IPS-20b (cell line): ENCODE data around the gene TOX2.
"Not testable (repeated sequence)": the region's sequence is repeated elsewhere in the genome, so short reads cannot be mapped to it uniquely, and the experiment has no call there.

Source experiments
- H3K27ac ChIP-seq: one replicate; pipeline ENCODE4 v1.5.1; 2013; ENCODE audit warnings: low read length
- H3K27me3 ChIP-seq: 2 replicates; pipeline ENCODE4 v1.6.1; 2013; ENCODE audit warnings: mild to moderate bottlenecking, low read length, inconsistent platforms; ENCODE audit not compliant: insufficient read depth
- H3K36me3 ChIP-seq: 2 replicates; pipeline ENCODE4 v1.6.1; 2013; ENCODE audit warnings: low read depth, mild to moderate bottlenecking, inconsistent platforms, low read length, moderate library complexity; ENCODE audit not compliant: insufficient read depth
- H3K4me1 ChIP-seq: 2 replicates; pipeline ENCODE4 v1.6.1; 2013; ENCODE audit warnings: mild to moderate bottlenecking, control low read depth, inconsistent platforms, low read length, moderate library complexity; ENCODE audit not compliant: insufficient read depth
- H3K4me3 ChIP-seq: 2 replicates; pipeline ENCODE4 v1.5.1; 2013; ENCODE audit warnings: mild to moderate bottlenecking, low read length, inconsistent platforms
- H3K9ac ChIP-seq: 2 replicates; pipeline ENCODE4 v1.6.1; 2013; ENCODE audit warnings: low read depth, mild to moderate bottlenecking, inconsistent platforms, low read length, moderate library complexity
- H3K9me3 ChIP-seq: 2 replicates; pipeline ENCODE4 v1.6.1; 2013; ENCODE audit warnings: mild to moderate bottlenecking, low read depth, low read length, inconsistent platforms; ENCODE audit not compliant: insufficient read depth

TOX2 gene

GRCh38 chr20:44035924-44036323 lies 121.3 kb downstream of the TOX2 start:
- no peaks in the 10 kb centered on the region; the same call in 1 of the 2 replicates for H3K4me1 ChIP-seq
- H3K9me3 ChIP-seq, result no peaks in the 10 kb centered on the region
- H3K4me3 ChIP-seq, result no peak overlapping the region
- H3K9ac ChIP-seq, result no peak overlapping the region
- no peaks in the 10 kb centered on the region for H3K36me3 ChIP-seq
- H3K27me3 ChIP-seq, result no peaks in the 10 kb centered on the region; the same call in 1 of the 2 replicates
- no peak overlapping the region for H3K27ac ChIP-seq

GRCh38 chr20:44036441-44036840 lies 121.8 kb downstream of the TOX2 start:
- no peaks in the 10 kb centered on the region for H3K9me3 ChIP-seq
- no peak overlapping the region for H3K27ac ChIP-seq
- no peaks in the 10 kb centered on the region for H3K36me3 ChIP-seq
- no peaks in the 10 kb centered on the region; the same call in 1 of the 2 replicates for H3K27me3 ChIP-seq
- no peak overlapping the region for H3K4me3 ChIP-seq
- H3K4me1 ChIP-seq, result no peaks in the 10 kb centered on the region; the same call in 1 of the 2 replicates
- H3K9ac ChIP-seq, result no peak overlapping the region

GRCh38 chr20:44038681-44039123 lies 124.0 kb downstream of the TOX2 start:
- H3K4me1 ChIP-seq, result no peaks in the 10 kb centered on the region
- no peak overlapping the region for H3K4me3 ChIP-seq
- H3K27ac ChIP-seq, result no peak overlapping the region
- no peaks in the 10 kb centered on the region for H3K9me3 ChIP-seq
- H3K9ac ChIP-seq, result no peak overlapping the region
- no peaks in the 10 kb centered on the region for H3K36me3 ChIP-seq
- no peaks in the 10 kb centered on the region; the same call in 1 of the 2 replicates for H3K27me3 ChIP-seq

GRCh38 chr20:44039147-44039546 lies 124.5 kb downstream of the TOX2 start:
- H3K4me1 ChIP-seq, result no peaks in the 10 kb centered on the region
- no peak overlapping the region for H3K9ac ChIP-seq
- no peaks in the 10 kb centered on the region for H3K9me3 ChIP-seq
- H3K4me3 ChIP-seq, result no peak overlapping the region
- H3K36me3 ChIP-seq, result no peaks in the 10 kb centered on the region
- no peaks in the 10 kb centered on the region; the same call in 1 of the 2 replicates for H3K27me3 ChIP-seq
- H3K27ac ChIP-seq, result no peak overlapping the region

- Histone ChIP-seq H3K36me3 (no peaks in the 10 kb centered on the region), H3K4me1 (no peaks in the 10 kb centered on the region), H3K9me3 (no peaks in the 10 kb centered on the region), H3K4me3 (no peak overlapping the region), H3K27ac (no peak overlapping the region), H3K9ac (no peak overlapping the region), H3K27me3 (no peaks in the 10 kb centered on the region; the same call in 1 of the 2 replicates)
Measured at GRCh38 chr20:44039741-44040140, 125.1 kb downstream of the TOX2 start.

GRCh38 chr20:44040202-44040915 lies 125.7 kb downstream of the TOX2 start:
- Histone ChIP-seq H3K36me3 (no peaks in the 10 kb centered on the region), H3K9me3 (no peaks in the 10 kb centered on the region), H3K9ac (no peak overlapping the region), H3K27me3 (no peaks in the 10 kb centered on the region; the same call in 1 of the 2 replicates), H3K4me3 (no peak overlapping the region), H3K27ac (no peak overlapping the region), H3K4me1 (no peaks in the 10 kb centered on the region)

- no peak overlapping the region for H3K27ac ChIP-seq
- H3K27me3 ChIP-seq, result no peaks in the 10 kb centered on the region
- no peak overlapping the region for H3K4me3 ChIP-seq
- H3K9ac ChIP-seq, result no peak overlapping the region
- H3K9me3 ChIP-seq, result no peaks in the 10 kb centered on the region
- no peaks in the 10 kb centered on the region for H3K36me3 ChIP-seq
- H3K4me1 ChIP-seq, result no peaks in the 10 kb centered on the region
Measured at GRCh38 chr20:44041001-44041400, 126.3 kb downstream of the TOX2 start.

- not testable (repeated sequence) for H3K9me3 ChIP-seq, H3K9ac ChIP-seq, H3K36me3 ChIP-seq, H3K27ac ChIP-seq, H3K4me1 ChIP-seq, H3K4me3 ChIP-seq, H3K27me3 ChIP-seq
Measured at GRCh38 chr20:44044712-44045111, 130.1 kb downstream of the TOX2 start.

GRCh38 chr20:44050327-44050726 lies 135.7 kb downstream of the TOX2 start:
- no peaks in the 10 kb centered on the region for H3K9me3 ChIP-seq
- H3K4me3 ChIP-seq, result no peak overlapping the region
- H3K27ac ChIP-seq, result no peak overlapping the region
- no peaks in the 10 kb centered on the region for H3K27me3 ChIP-seq
- no peaks in the 10 kb centered on the region for H3K4me1 ChIP-seq
- H3K36me3 ChIP-seq, result no peaks in the 10 kb centered on the region
- no peak overlapping the region for H3K9ac ChIP-seq

GRCh38 chr20:44050925-44051660 lies 136.4 kb downstream of the TOX2 start:
- H3K9me3 ChIP-seq, result no peaks in the 10 kb centered on the region
- no peak overlapping the region for H3K27ac ChIP-seq
- no peak overlapping the region for H3K4me3 ChIP-seq
- no peak overlapping the region for H3K9ac ChIP-seq
- H3K4me1 ChIP-seq, result no peaks in the 10 kb centered on the region
- no peaks in the 10 kb centered on the region for H3K36me3 ChIP-seq
- no peaks in the 10 kb centered on the region for H3K27me3 ChIP-seq

GRCh38 chr20:44051661-44052000 lies 137.0 kb downstream of the TOX2 start:
- H3K4me1 ChIP-seq, result no peaks in the 10 kb centered on the region
- no peaks in the 10 kb centered on the region for H3K36me3 ChIP-seq
- H3K9me3 ChIP-seq, result no peaks in the 10 kb centered on the region
- H3K27ac ChIP-seq, result no peak overlapping the region
- H3K9ac ChIP-seq, result no peak overlapping the region
- H3K27me3 ChIP-seq, result no peaks in the 10 kb centered on the region
- no peak overlapping the region for H3K4me3 ChIP-seq

GRCh38 chr20:44052166-44052565 lies 137.5 kb downstream of the TOX2 start:
- Histone ChIP-seq H3K27me3 (no peaks in the 10 kb centered on the region), H3K9ac (no peak overlapping the region), H3K9me3 (no peaks in the 10 kb centered on the region), H3K36me3 (no peaks in the 10 kb centered on the region), H3K27ac (no peak overlapping the region), H3K4me1 (no peaks in the 10 kb centered on the region), H3K4me3 (no peak overlapping the region)
